Keratinocyte (primary cell): ENCODE data around the gene ING5.

Source experiments
- CTCF ChIP-seq, 3 experiments: IDR thresholded peaks in 1 of 3; conservative IDR thresholded peaks in 1 of 3; optimal IDR thresholded peaks in 1 of 3; 2 replicates in 2 of 3; 3 replicates in 1 of 3; pipeline versions ENCODE3 to v1.5.1; 2011; ENCODE audit warnings: low read length in 3 of 3, mild to moderate bottlenecking in 3 of 3, moderate library complexity in 2 of 3, control low read depth in 1 of 3, inconsistent platforms in 1 of 3; ENCODE audit not compliant: insufficient read depth in 2 of 3; ENCODE audit errors: extremely low read depth in 1 of 3
- EZH2 ChIP-seq: IDR thresholded peaks from one replicate; pipeline ENCODE4 v1.6.1; 2012; ENCODE audit warnings: inconsistent platforms, mild to moderate bottlenecking, low read length, moderate library complexity

GRCh38 chr2:241695651-241696050, 6.2 kb upstream of the ING5 start:
- TF ChIP-seq CTCF (optimal IDR thresholded peaks at IDR 0.05 in 1 of 3, IDR thresholded peaks at IDR 0.05 in 1 of 3, conservative IDR thresholded peaks at IDR 0.05 in 1 of 3; ENCODE audit: extremely low read depth in 1 of 3, insufficient read depth in 2 of 3, low read length in 3 of 3) (no peak), EZH2 (no peak)
